C4-2B (cell line): ENCODE measurements around the gene NAP1L4.

Source experiments
- ZFX ChIP-seq: fragments of 450-650 bp; IDR thresholded peaks from 2 replicates; pipeline ENCODE4 v1.6.1; 2017
- TF ChIP-seq, protein P1 (sequence below): fragments of 450-650 bp; conservative IDR thresholded peaks from 2 replicates; pipeline ENCODE4 v1.5.1; 2017; ENCODE audit warnings: mild to moderate bottlenecking

DNA sequence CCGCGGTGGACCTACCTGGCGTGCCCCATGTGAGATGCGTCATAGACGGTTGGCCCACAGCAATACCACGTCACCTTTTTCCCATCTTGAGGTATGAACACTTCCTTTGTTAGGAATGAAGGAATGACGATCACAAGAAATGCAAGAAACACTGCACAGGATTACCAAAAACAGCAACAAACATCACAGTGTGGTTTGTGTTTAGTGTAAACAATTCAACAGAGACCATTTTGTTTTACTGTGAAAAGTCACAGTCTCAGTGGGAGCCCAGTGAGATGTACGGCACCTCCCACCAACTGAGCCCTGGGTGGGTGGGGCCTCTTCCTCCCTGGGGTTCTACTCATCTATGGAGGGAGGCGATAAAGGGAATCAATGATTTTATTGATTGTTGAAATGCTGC, 48.8 kb upstream of the NAP1L4 start:
- TF ChIP-seq, protein P1, sequence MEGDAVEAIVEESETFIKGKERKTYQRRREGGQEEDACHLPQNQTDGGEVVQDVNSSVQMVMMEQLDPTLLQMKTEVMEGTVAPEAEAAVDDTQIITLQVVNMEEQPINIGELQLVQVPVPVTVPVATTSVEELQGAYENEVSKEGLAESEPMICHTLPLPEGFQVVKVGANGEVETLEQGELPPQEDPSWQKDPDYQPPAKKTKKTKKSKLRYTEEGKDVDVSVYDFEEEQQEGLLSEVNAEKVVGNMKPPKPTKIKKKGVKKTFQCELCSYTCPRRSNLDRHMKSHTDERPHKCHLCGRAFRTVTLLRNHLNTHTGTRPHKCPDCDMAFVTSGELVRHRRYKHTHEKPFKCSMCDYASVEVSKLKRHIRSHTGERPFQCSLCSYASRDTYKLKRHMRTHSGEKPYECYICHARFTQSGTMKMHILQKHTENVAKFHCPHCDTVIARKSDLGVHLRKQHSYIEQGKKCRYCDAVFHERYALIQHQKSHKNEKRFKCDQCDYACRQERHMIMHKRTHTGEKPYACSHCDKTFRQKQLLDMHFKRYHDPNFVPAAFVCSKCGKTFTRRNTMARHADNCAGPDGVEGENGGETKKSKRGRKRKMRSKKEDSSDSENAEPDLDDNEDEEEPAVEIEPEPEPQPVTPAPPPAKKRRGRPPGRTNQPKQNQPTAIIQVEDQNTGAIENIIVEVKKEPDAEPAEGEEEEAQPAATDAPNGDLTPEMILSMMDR: no peak
- TF ChIP-seq ZFX: no peak
